Endothelial cell of umbilical vein (primary cell): Measurements from ENCODE around the gene PSENEN. TPM values are rescaled to one million over a fixed set of nuclear protein-coding genes. Genes with fewer than 3 reads are reported as not detected.

Source experiments
- BruUV-seq: library from RNA; stranded (reverse); fragments of 400-500 nt; replicated peaks from 2 replicates; lab custom pipeline; 2021; lab: Mats Ljungman, UMichigan
- CTCF ChIA-PET: fragments of 300-600, 350-600 bp; sonication (Branson Sonifier 250); formaldehyde crosslinking; loops from one replicate; lab custom pipeline; 2021; ENCODE audit warnings: antibody characterized with exemption, inconsistent platforms; lab: Charles Lee
- POLR2A ChIA-PET: fragments of 300-600, 350-600 bp; sonication (Branson Sonifier 250); formaldehyde crosslinking; loops from one replicate; lab custom pipeline; 2021; ENCODE audit warnings: antibody characterized with exemption, inconsistent platforms; lab: Charles Lee
- DNase-seq: peaks from one replicate; pipeline ENCODE4 v3.0.0-alpha.2; 2011; ENCODE audit warnings: low read depth, low spot score
- FAIRE-seq: peaks from 2 replicates; lab custom pipeline; 2011; peaks lifted over from hg19 to GRCh38; lab: Jason Lieb, UNC
- H2AFZ ChIP-seq: 2 replicates; pipeline ENCODE4 v1.6.0; 2012; ENCODE audit warnings: low read depth, low read length, control low read depth, inconsistent platforms
- H3K27ac ChIP-seq: 2 replicates; pipeline ENCODE4 v1.5.1; 2011; ENCODE audit warnings: low read depth, mild to moderate bottlenecking, control low read depth, low read length, moderate library complexity; ENCODE audit not compliant: insufficient read depth
- H3K27me3 ChIP-seq, 2 experiments: 2 replicates each; pipeline versions ENCODE4 v1.6.0 to v1.6.1; 2011; ENCODE audit warnings: low read length in 2 of 2, mixed read lengths in 1 of 2; ENCODE audit not compliant: control insufficient read depth in 2 of 2, insufficient read depth in 2 of 2
- H3K36me3 ChIP-seq, 2 experiments: 2 replicates in 1 of 2; 3 replicates in 1 of 2; pipeline ENCODE4 v1.5.1; 2011; ENCODE audit warnings: low read length in 2 of 2, mild to moderate bottlenecking in 1 of 2, moderate library complexity in 1 of 2; ENCODE audit not compliant: control insufficient read depth in 2 of 2, insufficient read depth in 2 of 2; ENCODE audit errors: extremely low read depth in 1 of 2
- H3K4me1 ChIP-seq: 3 replicates; pipeline ENCODE4 v1.5.1; 2011; ENCODE audit warnings: mild to moderate bottlenecking, low read length; ENCODE audit not compliant: control insufficient read depth, insufficient read depth; ENCODE audit errors: extremely low read depth
- H3K4me2 ChIP-seq: 2 replicates; pipeline ENCODE4 v1.6.1; 2011; ENCODE audit warnings: low read length, control low read depth, mixed read lengths; ENCODE audit not compliant: insufficient read depth
- H3K4me3 ChIP-seq, 3 experiments: fragments of 200-600 bp in 1 of 3; sonication (generic), shearing (Covaris generic) in 1 of 3; replicated peaks in 1 of 3; 2 replicates each; pipeline ENCODE4 v1.5.1; 2011 to 2016; ENCODE audit warnings: control low read depth in 3 of 3, low read length in 3 of 3, mild to moderate bottlenecking in 2 of 3, inconsistent platforms in 1 of 3, low read depth in 1 of 3, moderate library complexity in 1 of 3; ENCODE audit not compliant: insufficient read depth in 1 of 3
- H3K79me2 ChIP-seq: 2 replicates; pipeline ENCODE4 v1.6.0; 2012; ENCODE audit warnings: low read length, inconsistent platforms; ENCODE audit not compliant: control insufficient read depth, insufficient read depth
- H3K9ac ChIP-seq: replicated peaks from 2 replicates; pipeline ENCODE3; 2011; ENCODE audit warnings: low read length, control low read depth; ENCODE audit not compliant: insufficient read depth; ENCODE audit errors: extremely low read depth
- H3K9me1 ChIP-seq: replicated peaks from 3 replicates; pipeline ENCODE4 v1.6.0; 2011; ENCODE audit warnings: mild to moderate bottlenecking, low read length; ENCODE audit not compliant: control insufficient read depth, insufficient read depth; ENCODE audit errors: extremely low read depth
- H3K9me3 ChIP-seq: replicated peaks from 2 replicates; pipeline ENCODE4 v1.5.1; 2012; ENCODE audit warnings: low read length, inconsistent platforms; ENCODE audit not compliant: control insufficient read depth, insufficient read depth
- H4K20me1 ChIP-seq: replicated peaks from 2 replicates; pipeline ENCODE3; 2011; ENCODE audit warnings: mild to moderate bottlenecking, low read length; ENCODE audit not compliant: control insufficient read depth, insufficient read depth; ENCODE audit errors: extremely low read depth
- CTCF ChIP-seq, 2 donors: IDR thresholded peaks; 1 replicate in 1 of 2; 2 replicates in 1 of 2; pipeline ENCODE4 v1.5.1; 2011; ENCODE audit warnings: low read length in 2 of 2, mild to moderate bottlenecking in 2 of 2, moderate library complexity in 2 of 2, control low read depth in 1 of 2, inconsistent platforms in 1 of 2, low read depth in 1 of 2; ENCODE audit not compliant: insufficient read depth in 1 of 2; ENCODE audit errors: extremely low read depth in 1 of 2
- EZH2 ChIP-seq: IDR thresholded peaks from 2 replicates; pipeline ENCODE4 v1.6.1; 2012; ENCODE audit warnings: borderline replicate concordance, low read depth, mild to moderate bottlenecking, moderate library complexity, low read length, inconsistent platforms; ENCODE audit not compliant: severe bottlenecking
- FOS ChIP-seq: IDR thresholded peaks from 2 replicates; pipeline ENCODE4 v1.6.1; 2011; ENCODE audit warnings: mild to moderate bottlenecking, low read length, moderate library complexity, borderline replicate concordance; ENCODE audit not compliant: insufficient read depth
- GATA2 ChIP-seq: IDR thresholded peaks from 2 replicates; pipeline ENCODE4 v1.7.0; 2011; ENCODE audit warnings: low read depth, mild to moderate bottlenecking, moderate library complexity, mixed read lengths, low read length; ENCODE audit not compliant: insufficient read length, insufficient read depth
- JUN ChIP-seq: IDR thresholded peaks from 2 replicates; pipeline ENCODE4 v1.6.1; 2011; ENCODE audit warnings: borderline replicate concordance, low read depth; ENCODE audit not compliant: insufficient read length, insufficient read depth
- MYC ChIP-seq: IDR thresholded peaks from one replicate; pipeline ENCODE4 v1.6.1; 2011; ENCODE audit warnings: mild to moderate bottlenecking, low read depth, low read length
- POLR2A ChIP-seq: IDR thresholded peaks from 2 replicates; pipeline ENCODE4 v1.6.1; 2012; ENCODE audit warnings: low read depth, mild to moderate bottlenecking, control low read depth, low read length
- POLR2AphosphoS5 ChIP-seq: IDR thresholded peaks from 2 replicates; pipeline ENCODE4 v1.6.1; 2012; ENCODE audit warnings: low read depth, mild to moderate bottlenecking, control low read depth, low read length, moderate library complexity; ENCODE audit not compliant: insufficient read depth
- dilution Hi-C: fragments of 300-500 bp; cut with MboI; formaldehyde crosslinking; loops from one replicate; pipeline ENCODE4 v1.15.0; 2019; ENCODE audit warnings: low sequenced_read_pairs; ENCODE audit not compliant: extremely low pct_ligation_motif_present
- intact Hi-C: fragments of 100-400 bp; cut with micrococcal nuclease; formaldehyde crosslinking; loops from one replicate; pipeline ENCODE4 v1.10.0; 2022
- polyA plus RNA-seq, 4 experiments: library from polyadenylated mRNA; depleted of rRNA in 3 of 4; stranded (reverse) in 3 of 4; unstranded in 1 of 4; fragments of >200 nt; gene quantifications; 2 replicates each; pipeline versions ENCODE4 v1.2.1 to v1.2.3, GENCODE V29; 2011 to 2012; ENCODE audit warnings: missing spikeins in 1 of 4
- total RNA-seq: library from RNA; stranded (reverse); gene quantifications from 2 replicates; pipeline ENCODE4 v1.2.3, GENCODE V29; 2021
- TF ChIP-seq, protein P1 (sequence below): IDR thresholded peaks from 2 replicates; pipeline ENCODE4 v1.6.1; 2011; ENCODE audit not compliant: insufficient read depth, insufficient read length

The PSENEN gene
- total and polyA plus RNA-seq, 2 donors (not counting 3 experiments of a cell fraction or from before 2014, with no cell fraction given), result 60.0 to 70.1 TPM

- no peaks in the 10 kb centered on the region for H3K9me1 ChIP-seq
- DNase-seq (no peak), FAIRE-seq (no peak)
- H3K79me2 ChIP-seq, result peaks cover 30% of the 10 kb centered on the region
- POLR2A ChIA-PET, result no interaction called here
- no peak overlapping the region for H3K4me3 ChIP-seq
- no peaks in the 10 kb centered on the region for H3K9me3 ChIP-seq
- no peak overlapping the region for H3K9ac ChIP-seq
- CTCF ChIA-PET, result no interaction called here
- H3K27ac ChIP-seq, result no peak overlapping the region
- peaks cover 17 to 52% of the 10 kb centered on the region in 2 experiments for H3K36me3 ChIP-seq
- H4K20me1 ChIP-seq, result no peaks in the 10 kb centered on the region
- no peak overlapping the region for H2AFZ ChIP-seq
- dilution Hi-C loops, result no loop called here
- H3K27me3 ChIP-seq, result no peaks in the 10 kb centered on the region
- no TSS peak for BruUV-seq
- intact Hi-C loops, result no loop called here
- TF ChIP-seq FOS (no peak), JUN (no peak), MYC (no peak), POLR2A (no peak), POLR2AphosphoS5 (no peak), CTCF (IDR thresholded peaks at IDR 0.05; ENCODE audit: extremely low read depth in 1 of 2, insufficient read depth in 1 of 2, low read depth in 1 of 2, low read length in 2 of 2) (no peak), GATA2 (no peak), EZH2 (no peak)
- TF ChIP-seq, protein P1, sequence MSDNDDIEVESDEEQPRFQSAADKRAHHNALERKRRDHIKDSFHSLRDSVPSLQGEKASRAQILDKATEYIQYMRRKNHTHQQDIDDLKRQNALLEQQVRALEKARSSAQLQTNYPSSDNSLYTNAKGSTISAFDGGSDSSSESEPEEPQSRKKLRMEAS, result no peak
- peaks cover 11% of the 10 kb centered on the region for H3K4me1 ChIP-seq
- no peak overlapping the region for H3K4me2 ChIP-seq
These were observed 24.1 kb upstream of the PSENEN start for GRCh38 chr19:35721374-35721773.
